ENCODE results near the gene GAPVD1.
"Not testable (repeated sequence)": the region's sequence is repeated elsewhere in the genome, so short reads cannot be mapped to it uniquely, and the experiment has no call there.

The GAPVD1 gene

DNA sequence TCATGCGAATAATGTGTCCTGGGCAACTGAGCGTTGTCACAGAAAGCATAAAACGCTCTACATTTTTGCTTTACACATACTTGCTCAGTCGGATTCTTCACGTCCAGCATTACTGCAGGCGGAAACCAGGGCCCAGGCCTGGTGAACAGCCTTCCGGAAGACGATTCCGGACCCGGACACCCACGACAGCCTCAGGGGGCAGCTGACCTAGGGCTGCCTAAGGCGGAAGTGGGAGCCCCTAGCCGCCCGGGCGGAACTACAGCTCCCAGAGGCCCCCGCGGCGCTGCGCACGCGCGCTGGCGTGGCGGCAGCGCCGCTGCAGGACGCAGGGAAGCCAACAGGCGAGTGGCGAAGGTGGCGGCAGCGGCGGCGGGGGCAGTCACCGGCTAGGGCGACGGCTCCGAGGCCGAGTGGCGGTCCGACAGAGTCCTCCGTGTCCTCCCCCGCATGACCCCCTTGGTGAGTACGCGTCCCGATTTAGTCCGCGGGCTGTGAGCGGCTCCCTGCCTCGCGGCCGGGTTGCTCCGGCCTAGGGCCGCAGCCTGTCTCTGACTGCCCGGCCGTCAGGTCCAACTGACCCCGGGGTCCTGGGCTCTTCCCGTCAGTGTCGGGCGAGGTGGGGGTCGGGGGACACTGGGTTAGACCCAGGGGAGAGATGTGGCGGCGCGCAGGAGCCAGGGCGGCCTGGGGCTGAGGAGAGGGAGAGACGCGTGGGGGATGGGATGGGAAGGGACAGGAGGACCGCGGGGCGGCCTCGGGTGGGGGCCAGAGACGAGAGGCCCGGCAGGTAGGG, at the start of gene GAPVD1:
Gene GAPVD1, plus strand, starts transcription at position 326 of the 793 bp plus-strand sequence. CDS start 37,096 bp downstream, outside the sequence.
- DNase-seq = peak; percentile 69

GRCh38 chr9:125214186-125214585, 47.4 kb upstream of the GAPVD1 start:
- DNase-seq = no peak

DNA sequence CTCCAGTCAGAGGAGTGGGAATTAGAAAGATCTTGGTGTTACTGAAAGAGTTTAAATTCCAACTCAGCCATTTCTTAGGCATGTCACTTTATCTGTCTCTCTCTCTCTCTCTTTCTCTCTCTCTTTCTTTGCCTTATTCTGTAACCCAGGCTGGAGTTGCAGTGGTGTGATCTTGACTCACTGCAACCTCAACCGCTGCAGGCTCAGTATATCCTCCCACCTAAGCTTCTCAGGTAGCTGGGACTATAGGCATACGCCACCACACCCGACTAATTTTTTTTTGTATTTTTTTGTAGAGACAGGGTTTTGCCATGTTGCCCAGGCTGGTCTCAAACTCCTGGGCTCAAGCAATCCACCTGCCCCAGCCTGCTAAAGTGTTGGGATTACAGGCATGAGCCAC, 43.0 kb upstream of the GAPVD1 start:
- no peak for DNase-seq

DNA sequence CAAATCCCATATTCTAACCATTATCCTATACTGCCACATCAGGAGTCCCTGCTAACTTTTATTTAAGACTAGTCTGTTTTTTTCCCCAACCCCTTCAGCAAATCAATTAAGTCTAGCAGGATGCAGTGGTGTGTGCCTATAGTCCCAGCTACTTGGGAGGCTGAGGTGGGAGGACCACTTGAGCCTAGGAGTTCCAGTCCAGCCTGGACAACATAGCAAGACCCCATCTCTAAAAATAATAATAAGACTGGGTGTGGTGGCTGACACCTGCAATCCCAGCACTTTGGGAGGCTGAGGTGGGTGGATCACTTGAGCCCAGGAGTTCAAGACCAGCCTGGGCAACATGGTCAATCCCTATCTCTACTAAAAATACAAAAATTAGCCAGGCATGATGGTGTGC, 36.8 kb upstream of the GAPVD1 start:
- DNase-seq = not testable (repeated sequence)

DNA sequence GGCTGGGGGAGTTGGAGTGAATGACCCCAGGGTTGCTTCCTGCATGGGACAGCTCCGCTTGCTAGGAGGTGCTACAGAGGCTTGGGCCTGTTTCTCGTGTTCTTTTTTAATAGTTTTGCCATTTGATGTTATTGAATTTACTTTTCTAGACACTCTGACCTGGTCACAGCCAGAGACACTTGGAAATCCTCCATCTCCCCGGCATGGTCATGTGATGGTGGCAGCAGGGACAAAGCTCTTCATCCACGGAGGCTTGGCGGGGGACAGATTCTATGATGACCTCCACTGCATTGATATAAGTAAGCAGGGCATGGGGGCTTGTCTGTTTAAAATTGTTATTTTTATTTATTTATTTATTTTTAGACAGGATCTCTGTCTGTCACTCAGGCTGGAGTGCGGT, 33.9 kb upstream of the GAPVD1 start:
- no peak for DNase-seq

DNA sequence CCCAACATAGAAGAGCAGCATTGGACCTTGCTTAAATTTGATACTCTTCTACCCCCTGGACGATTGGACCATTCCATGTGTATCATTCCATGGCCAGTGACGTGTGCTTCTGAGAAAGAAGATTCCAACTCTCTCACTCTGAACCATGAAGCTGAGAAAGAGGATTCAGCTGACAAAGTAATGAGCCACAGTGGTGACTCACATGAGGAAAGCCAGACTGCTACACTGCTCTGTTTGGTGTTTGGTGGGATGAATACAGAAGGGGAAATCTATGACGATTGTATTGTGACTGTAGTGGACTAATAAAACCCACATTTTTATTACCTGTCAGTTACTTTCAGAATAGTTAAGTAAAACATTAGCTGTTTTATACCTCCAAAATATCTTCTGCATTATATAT, 27.9 kb upstream of the GAPVD1 start:
- no peak for DNase-seq

- not testable (repeated sequence) for DNase-seq
These were observed 27.5 kb upstream of the GAPVD1 start for GRCh38 chr9:125234099-125234498.

DNA sequence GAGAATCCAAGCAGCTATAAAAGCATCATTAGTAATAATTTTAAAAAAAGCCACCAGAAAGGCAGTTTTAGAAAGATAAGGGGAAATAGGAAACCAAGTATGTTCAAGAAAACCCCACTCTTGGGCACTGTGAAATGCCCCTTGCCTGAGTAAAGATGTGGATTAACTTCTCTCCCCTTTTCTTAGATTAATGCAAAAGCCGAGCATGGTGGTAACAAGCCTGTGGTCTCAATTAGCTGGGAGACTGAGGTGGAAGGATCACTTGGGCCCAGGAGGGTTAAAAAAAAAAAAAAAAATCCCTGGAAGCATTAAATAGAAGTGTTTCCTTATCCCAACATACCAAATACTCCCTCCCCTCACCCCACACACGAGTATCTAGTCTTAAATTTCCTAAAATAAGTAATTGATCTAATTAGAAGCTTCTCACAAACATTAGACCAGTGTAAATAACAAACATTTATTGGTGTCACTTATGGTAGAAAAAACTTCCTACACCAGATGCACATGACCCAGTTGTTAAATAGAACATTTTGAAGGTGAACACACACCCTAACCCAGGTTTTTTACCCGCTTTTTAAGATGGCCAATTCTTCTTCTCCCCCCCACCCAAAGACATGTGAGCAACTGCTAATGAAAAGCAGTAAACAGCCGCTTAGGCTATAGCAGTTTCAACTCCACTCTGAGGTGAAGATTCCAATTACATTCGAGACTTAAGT, 25.7 kb upstream of the GAPVD1 start:
- DNase-seq = no peak

- not testable (repeated sequence) for DNase-seq
These were observed 25.0 kb upstream of the GAPVD1 start for GRCh38 chr9:125236520-125237159.

DNA sequence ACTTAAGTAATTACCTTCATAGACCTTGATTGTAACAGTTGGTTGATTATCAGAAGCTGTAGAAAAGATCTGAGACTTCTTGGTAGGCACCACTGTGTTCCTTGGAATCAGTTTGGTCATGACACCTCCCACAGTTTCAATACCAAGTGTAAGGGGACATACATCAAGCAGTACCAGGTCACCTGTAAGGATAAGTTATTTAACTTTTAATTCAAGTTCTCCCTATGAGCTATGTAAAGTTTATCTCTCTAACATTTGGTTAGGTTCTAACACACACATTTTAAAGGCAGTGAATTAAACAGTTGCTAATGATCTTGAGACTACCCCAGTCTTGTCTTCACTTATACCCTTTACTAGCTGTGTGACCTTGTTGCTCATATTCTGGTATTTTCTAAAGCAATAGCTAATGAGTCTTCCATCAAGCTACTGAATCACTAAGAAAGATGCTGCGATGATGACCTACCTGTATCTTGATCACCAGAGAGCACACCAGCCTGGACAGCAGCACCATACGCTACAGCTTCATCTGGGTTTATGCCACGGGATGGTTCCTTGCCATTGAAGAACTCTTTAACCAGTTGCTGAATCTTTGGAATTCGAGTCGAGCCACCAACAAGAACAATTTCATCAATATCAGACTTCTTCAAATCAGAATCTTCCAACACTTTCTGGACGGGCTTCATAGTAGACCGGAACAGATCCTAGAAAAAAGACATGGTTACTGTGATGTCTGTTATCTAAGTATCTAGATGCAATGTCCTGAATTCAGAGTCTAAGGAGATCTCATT, 23.3 kb upstream of the GAPVD1 start:
- no peak for DNase-seq

DNA sequence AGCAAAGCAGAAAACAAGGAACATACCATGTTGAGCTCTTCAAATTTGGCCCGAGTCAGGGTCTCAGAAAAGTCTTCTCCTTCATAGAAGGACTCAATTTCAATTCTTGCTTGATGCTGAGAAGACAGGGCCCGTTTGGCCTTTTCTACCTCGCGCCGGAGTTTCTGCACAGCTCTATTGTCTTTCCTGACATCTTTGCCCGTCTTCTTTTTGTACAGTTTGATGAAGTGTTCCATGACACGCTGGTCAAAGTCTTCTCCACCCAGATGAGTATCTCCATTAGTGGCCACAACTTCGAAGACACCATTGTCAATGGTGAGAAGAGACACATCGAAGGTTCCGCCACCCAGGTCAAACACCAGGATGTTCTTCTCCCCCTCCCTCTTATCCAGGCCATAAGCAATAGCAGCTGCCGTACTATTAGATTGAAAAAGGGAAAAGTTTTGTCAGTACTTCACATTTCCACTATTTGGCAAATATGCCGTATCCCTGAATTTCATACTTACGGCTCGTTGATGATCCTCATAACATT, 22.6 kb upstream of the GAPVD1 start:
- no peak for DNase-seq

DNA sequence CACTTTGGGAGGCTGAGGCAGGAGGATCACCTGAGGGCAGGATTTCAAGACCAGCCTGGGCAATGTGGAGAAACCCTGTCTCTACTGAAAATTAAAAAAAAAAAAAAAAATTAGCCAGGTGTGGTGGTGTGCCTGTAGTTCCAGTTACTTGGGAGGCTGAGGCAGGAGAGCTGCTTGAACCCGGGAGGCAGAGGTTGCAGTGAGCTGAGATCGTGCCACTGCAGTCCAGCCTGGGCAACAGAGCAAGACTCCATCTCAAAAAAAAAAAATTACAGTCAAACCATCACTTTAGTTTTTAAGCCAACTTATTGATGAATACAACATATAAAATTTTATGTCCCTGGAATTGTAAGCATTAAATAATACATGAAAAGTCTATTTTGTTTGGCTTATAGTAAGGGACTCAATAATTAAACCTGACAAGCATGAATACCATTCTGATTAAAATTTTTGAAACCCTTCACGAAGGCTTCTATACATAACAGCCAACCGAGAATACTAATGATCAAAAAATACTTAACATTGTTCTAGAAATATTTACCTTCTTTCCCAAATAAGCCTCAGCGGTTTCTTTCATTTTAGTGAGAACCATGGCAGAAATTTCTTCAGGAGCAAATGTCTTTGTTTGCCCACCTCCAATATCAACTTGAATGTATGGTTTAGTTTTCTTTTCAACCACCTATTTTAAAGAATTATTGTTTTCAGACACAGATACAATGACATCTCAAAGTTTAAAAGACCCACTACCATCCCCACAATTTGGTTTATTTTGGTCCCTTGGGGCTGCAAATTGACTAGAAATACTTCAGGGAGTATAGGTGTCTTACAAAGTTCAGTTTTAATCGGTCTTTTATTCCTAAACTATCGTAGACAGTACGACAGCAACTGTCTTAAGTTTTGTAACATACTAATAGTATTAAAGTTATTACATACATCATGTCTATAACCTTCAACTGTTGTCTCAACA, 21.7 kb upstream of the GAPVD1 start:
- no peak for DNase-seq

DNA sequence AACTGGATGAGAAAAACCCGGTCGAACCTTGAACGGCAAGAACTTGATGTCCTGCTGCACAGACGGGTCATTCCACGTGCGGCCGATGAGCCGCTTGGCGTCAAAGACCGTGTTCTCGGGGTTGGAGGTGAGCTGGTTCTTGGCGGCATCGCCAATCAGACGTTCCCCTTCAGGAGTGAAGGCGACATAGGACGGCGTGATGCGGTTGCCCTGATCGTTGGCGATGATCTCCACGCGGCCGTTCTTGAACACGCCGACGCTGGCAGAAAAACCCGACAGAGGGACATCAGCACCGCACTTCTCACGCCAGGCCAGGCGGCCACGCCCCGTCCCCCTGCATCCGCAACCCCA, 21.0 kb upstream of the GAPVD1 start:
- DNase-seq = no peak

- peak; percentile 97 for DNase-seq
These were observed 20.4 kb upstream of the GAPVD1 start, which contains the start of gene HSPA5 for GRCh38 chr9:125241000-125241862. Gene HSPA5, minus strand, starts transcription at chr9:125241343. Its CDS starts 217 bp downstream, at chr9:125241126.

DNA sequence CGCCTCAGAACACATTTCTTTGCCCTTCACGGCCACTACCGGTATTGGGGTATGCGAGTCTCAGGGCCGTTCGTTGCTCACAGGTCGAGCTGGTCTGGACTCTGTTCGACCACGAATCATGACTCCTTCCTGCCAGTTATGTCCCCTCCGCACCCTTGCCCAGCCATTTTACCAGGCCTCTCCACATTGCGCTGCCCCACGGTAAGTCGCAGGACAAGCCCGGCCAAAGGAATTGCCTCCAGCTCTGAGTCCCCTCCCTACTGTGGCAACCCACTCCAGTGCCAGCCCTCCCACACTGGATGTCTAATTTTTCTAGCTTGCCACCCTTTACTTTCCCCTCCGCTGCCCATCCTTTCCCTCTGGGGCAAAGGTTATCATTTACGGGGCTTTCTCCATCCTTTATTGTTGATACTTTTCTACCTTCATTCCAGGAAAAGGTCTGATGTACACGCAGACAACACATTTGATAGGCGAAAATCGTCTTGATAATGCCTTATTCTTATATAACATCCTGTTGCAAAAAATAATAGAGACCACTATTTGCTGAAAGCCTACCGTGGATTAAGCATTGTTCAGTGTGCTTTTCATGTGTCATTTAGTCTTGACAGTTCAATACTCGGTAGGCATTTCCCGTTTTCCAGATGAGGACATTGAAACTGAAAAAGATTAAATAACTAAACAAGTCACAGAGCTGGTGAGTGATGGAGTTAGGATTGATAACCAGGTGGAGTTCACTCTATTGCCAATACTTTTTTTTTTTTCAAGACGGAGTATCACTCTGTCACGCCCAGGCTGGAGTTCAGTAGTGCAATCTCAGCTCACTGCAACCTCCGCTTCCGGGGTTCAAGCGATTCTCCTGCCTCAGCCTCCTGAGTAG, 19.5 kb upstream of the GAPVD1 start:
- DNase-seq = no peak

DNA sequence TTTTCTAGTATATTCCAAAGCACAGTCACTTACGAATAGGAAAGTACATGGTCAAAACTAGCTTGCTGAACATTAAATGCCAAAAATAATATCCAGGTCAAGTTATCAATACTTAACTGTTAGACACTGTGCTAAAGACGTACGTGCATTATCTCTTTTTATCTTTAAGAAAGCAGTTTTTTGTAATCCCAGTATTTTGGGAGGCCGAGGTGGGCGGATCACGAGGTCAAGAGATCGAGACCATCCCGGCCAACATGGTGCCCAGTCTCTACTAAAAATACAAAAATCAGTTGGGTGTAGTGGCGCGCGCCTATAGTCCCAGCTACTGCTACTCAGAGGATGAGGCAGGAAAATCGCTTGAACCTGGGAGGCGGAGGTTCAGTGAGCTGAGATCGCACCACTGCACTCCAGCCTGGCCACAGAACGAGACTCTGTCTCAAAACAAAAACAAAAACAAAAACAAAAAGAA, 17.8 kb upstream of the GAPVD1 start:
- DNase-seq = no peak

DNA sequence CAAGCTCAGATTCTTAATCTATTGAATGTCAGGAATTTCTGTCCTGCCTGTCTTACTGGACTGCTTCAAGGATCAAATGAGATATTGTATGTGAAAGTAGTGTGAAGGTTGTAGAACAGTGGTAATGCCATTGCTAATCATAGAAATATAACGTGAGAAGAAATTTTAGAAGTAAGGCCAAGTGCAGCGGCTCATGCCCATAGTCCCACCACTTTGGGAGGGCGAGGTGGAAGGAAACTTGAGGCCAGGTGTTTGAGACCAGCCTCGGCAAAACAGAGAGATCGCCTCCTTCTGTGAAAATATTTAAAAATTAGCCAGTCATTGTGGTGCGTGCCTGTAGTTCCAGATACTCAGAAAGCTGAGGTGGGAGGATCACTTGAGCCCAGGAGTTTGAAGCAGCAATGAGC, 15.4 kb upstream of the GAPVD1 start:
- no peak for DNase-seq

GRCh38 chr9:125254231-125254630, 7.4 kb upstream of the GAPVD1 start:
- no peak for DNase-seq

GRCh38 chr9:125255781-125256391, 5.7 kb upstream of the GAPVD1 start:
- no peak for DNase-seq
